ENCODE data around the gene TRPM3. TPM values are rescaled to one million over a fixed set of nuclear protein-coding genes. Genes with fewer than 3 reads are reported as not detected.

TRPM3 gene
- total RNA-seq, 1 donor from 2014 or later = 0.22 TPM

- no peaks in the 10 kb centered on the region for H3K27me3 ChIP-seq (ENCODE audit: low read depth)
- TF ChIP-seq CTCF (IDR thresholded peaks at IDR 0.05; ENCODE audit: borderline replicate concordance) = no peak
- no peak overlapping the region for H3K4me3 ChIP-seq
- no peaks in the 10 kb centered on the region for H3K36me3 ChIP-seq
- H3K27ac ChIP-seq (replicated peaks) = no peak overlapping the region
- DNase-seq = no peak
- no peaks in the 10 kb centered on the region for H3K9me3 ChIP-seq (replicated peaks)
- intact Hi-C loops (cut with micrococcal nuclease) = no loop called here
- no peaks in the 10 kb centered on the region for H3K4me1 ChIP-seq
These were observed 242.8 kb downstream of the TRPM3 start for GRCh38 chr9:70878576-70878975.

GRCh38 chr9:70874451-70874850 lies 247.0 kb downstream of the TRPM3 start:
- Histone ChIP-seq H3K27me3 (ENCODE audit: low read depth) (no peaks in the 10 kb centered on the region), H3K4me1 (no peaks in the 10 kb centered on the region), H3K36me3 (no peaks in the 10 kb centered on the region), H3K27ac (replicated peaks) (no peak overlapping the region), H3K4me3 (no peak overlapping the region), H3K9me3 (replicated peaks) (no peaks in the 10 kb centered on the region)
- intact Hi-C loops (cut with micrococcal nuclease) = no loop called here
- no peak for DNase-seq
- no peak for TF ChIP-seq CTCF (IDR thresholded peaks at IDR 0.05; ENCODE audit: borderline replicate concordance)

DNA sequence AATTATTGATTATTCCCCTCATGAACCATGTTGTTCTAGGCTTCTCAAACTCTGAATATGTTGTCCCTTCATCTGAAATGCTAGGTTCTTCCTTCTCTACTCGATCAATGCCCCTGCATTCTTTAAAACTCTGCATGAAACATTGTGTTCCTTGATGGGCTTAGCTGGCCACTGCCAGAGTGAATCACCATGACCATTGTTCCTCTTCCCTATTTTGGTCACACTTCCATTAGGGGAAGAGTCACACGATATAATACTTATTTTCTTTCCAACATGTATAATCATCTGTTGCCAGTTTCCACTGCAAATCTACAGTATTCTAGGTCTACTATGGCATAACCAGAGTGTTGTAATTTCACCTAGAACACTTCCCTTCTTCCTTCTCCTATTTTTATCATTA lies 247.9 kb downstream of the TRPM3 start:
- Histone ChIP-seq H3K9me3 (replicated peaks) (no peaks in the 10 kb centered on the region), H3K36me3 (no peaks in the 10 kb centered on the region), H3K4me3 (no peak overlapping the region), H3K4me1 (no peaks in the 10 kb centered on the region), H3K27me3 (ENCODE audit: low read depth) (no peaks in the 10 kb centered on the region), H3K27ac (replicated peaks) (no peak overlapping the region)
- intact Hi-C loops (cut with micrococcal nuclease) = no loop called here
- DNase-seq = no peak
- TF ChIP-seq CTCF (IDR thresholded peaks at IDR 0.05; ENCODE audit: borderline replicate concordance) = no peak

- intact Hi-C loops (cut with micrococcal nuclease) = loop anchor here (10.0 kb wide), 1 partner anchor 54 kb away; no protein-coding TSS in a partner anchor
- no peak for TF ChIP-seq CTCF (IDR thresholded peaks at IDR 0.05; ENCODE audit: borderline replicate concordance)
- no peaks in the 10 kb centered on the region for H3K4me1 ChIP-seq
- H3K27me3 ChIP-seq (ENCODE audit: low read depth) = peaks cover 22% of the 10 kb centered on the region
- H3K9me3 ChIP-seq (replicated peaks) = no peaks in the 10 kb centered on the region
- H3K27ac ChIP-seq (replicated peaks) = no peak overlapping the region
- H3K36me3 ChIP-seq = no peaks in the 10 kb centered on the region
- H3K4me3 ChIP-seq = peak overlapping the region; percentile 51
- DNase-seq = no peak
These were observed 252.5 kb downstream of the TRPM3 start for GRCh38 chr9:70868661-70869652.

DNA sequence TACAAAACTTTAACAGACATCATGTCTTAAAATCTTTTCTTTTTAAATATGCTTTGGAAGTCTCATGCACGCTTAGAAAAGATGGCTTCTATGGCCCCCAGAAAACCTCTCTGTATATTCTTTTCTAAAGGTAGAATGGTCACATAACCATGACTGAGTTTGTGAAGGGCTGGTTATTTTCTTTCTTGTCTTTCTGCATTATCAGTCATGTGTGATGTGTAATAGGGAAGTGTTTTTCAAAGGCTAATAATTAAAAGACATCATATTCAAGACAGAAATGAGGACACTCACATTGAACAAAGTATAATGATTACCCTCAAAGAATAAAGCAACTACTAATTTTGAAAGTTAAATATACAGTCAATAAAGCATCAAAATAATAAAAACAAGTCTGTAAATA lies 253.4 kb downstream of the TRPM3 start:
- H3K36me3 ChIP-seq = no peaks in the 10 kb centered on the region
- H3K4me1 ChIP-seq = no peaks in the 10 kb centered on the region
- no peak overlapping the region for H3K4me3 ChIP-seq
- TF ChIP-seq CTCF (IDR thresholded peaks at IDR 0.05; ENCODE audit: borderline replicate concordance) = no peak
- H3K27me3 ChIP-seq (ENCODE audit: low read depth) = peaks cover 22% of the 10 kb centered on the region
- H3K27ac ChIP-seq (replicated peaks) = no peak overlapping the region
- intact Hi-C loops (cut with micrococcal nuclease) = loop anchor here (10.0 kb wide), 1 partner anchor 53 kb away; no protein-coding TSS in a partner anchor
- H3K9me3 ChIP-seq (replicated peaks) = no peaks in the 10 kb centered on the region
- DNase-seq = no peak

Measured in left ventricle myocardium inferior (tissue), 1 donor.